GM21360 (cell line): ENCODE measurements around the gene APELA.
A peak's percentile ranks its signal among the peaks of the same experiment; 100 is the strongest.
"Not testable (repeated sequence)": the region's sequence is repeated elsewhere in the genome, so short reads cannot be mapped to it uniquely, and the experiment has no call there.

Source experiments
- ATAC-seq: cut with Tn5 transposase; IDR thresholded peaks from one replicate; pipeline ENCODE4 v1.9.1; 2021; ENCODE audit warnings: mild to moderate bottlenecking, moderate library complexity; ENCODE audit not compliant: unreplicated experiment

The APELA gene

GRCh38 chr4:164924670-164925238, 47.8 kb downstream of the APELA start:
- no peak for ATAC-seq

- ATAC-seq: no peak
Measured at GRCh38 chr4:164926301-164926700, 49.3 kb downstream of the APELA start.

- ATAC-seq: not testable (repeated sequence)
Measured at GRCh38 chr4:164927101-164927500, 50.1 kb downstream of the APELA start.

GRCh38 chr4:164930647-164931046, 53.7 kb downstream of the APELA start:
- no peak for ATAC-seq

GRCh38 chr4:164931551-164932324, 54.8 kb downstream of the APELA start:
- no peak for ATAC-seq

- no peak for ATAC-seq
Measured at GRCh38 chr4:164933244-164933643, 56.3 kb downstream of the APELA start.

- ATAC-seq: peak; percentile 60
Measured at GRCh38 chr4:164935363-164935762, 58.4 kb downstream of the APELA start.

- peak; percentile 50 for ATAC-seq
Measured at GRCh38 chr4:164935865-164936606, 59.1 kb downstream of the APELA start.

GRCh38 chr4:164937576-164938270, 60.7 kb downstream of the APELA start:
- peak; percentile 47 for ATAC-seq

- no peak for ATAC-seq
Measured at GRCh38 chr4:164943192-164943591, 66.2 kb downstream of the APELA start.

- ATAC-seq: no peak
Measured at GRCh38 chr4:164945146-164945545, 68.2 kb downstream of the APELA start.

GRCh38 chr4:164946810-164947209, 69.8 kb downstream of the APELA start:
- ATAC-seq: no peak
